Epithelial cell of proximal tubule (primary cell): ENCODE measurements around the gene NYAP2. TPM values are rescaled to one million over a fixed set of nuclear protein-coding genes. Genes with fewer than 3 reads are reported as not detected.

Source experiments
- DNase-seq: peaks from one replicate; pipeline ENCODE4 v3.0.0-alpha.2; 2011; ENCODE audit warnings: low read depth
- H3K4me3 ChIP-seq: 2 replicates; pipeline ENCODE4 v1.5.1; 2011; ENCODE audit warnings: low read depth, mild to moderate bottlenecking, low read length
- total RNA-seq: library from RNA; depleted of rRNA; stranded (reverse); fragments of >200 nt; gene quantifications from 2 replicates; pipeline ENCODE4 v1.2.3, GENCODE V29; 2015
- TF ChIP-seq, protein P1 (sequence below): conservative IDR thresholded peaks from 2 replicates; pipeline ENCODE4 v1.5.1; 2012; ENCODE audit warnings: low read depth, mild to moderate bottlenecking, low read length

Gene NYAP2
- total RNA-seq, 1 donor from 2014 or later, result not detected

DNA sequence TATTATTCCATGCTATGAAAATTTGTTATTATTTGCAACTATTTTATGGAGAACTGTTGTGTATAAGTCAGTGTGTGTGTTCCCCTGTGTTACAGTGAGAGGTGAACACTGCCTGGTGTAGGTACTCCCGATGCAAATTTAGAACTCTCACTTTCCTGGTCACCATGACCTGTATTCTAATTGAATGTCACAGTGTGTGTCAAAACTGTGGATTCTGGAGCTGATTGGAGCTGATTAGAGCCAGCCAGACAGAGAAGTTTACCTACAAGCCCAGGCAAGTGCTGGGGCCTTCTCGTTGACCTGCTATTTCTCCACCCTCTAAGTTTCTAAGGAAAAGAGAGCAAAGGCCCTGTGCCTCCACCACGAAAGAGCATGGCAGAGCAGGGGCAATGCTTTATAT lies 216.0 kb downstream of the NYAP2 start:
- no peak for DNase-seq
- no peak overlapping the region for H3K4me3 ChIP-seq
- TF ChIP-seq, protein P1, sequence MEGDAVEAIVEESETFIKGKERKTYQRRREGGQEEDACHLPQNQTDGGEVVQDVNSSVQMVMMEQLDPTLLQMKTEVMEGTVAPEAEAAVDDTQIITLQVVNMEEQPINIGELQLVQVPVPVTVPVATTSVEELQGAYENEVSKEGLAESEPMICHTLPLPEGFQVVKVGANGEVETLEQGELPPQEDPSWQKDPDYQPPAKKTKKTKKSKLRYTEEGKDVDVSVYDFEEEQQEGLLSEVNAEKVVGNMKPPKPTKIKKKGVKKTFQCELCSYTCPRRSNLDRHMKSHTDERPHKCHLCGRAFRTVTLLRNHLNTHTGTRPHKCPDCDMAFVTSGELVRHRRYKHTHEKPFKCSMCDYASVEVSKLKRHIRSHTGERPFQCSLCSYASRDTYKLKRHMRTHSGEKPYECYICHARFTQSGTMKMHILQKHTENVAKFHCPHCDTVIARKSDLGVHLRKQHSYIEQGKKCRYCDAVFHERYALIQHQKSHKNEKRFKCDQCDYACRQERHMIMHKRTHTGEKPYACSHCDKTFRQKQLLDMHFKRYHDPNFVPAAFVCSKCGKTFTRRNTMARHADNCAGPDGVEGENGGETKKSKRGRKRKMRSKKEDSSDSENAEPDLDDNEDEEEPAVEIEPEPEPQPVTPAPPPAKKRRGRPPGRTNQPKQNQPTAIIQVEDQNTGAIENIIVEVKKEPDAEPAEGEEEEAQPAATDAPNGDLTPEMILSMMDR, result no peak

DNA sequence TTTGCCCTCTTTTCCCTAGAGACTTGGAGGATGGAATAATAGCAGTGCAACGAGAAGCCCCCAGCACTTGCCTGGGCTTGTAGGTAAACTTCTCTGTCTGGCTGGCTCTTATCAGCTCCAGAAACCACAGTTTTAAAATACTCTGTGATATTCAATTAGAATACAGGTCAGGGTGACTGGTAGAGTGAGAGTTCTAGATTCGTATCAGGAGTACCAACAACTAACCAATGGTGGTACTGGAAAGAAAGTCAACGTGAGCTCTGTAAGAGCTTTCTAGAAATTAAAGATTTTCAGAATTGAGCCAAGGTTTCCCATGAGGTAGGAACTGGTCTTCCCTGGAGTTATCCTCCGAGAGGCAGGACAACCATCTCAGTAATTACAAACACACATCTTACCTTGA lies 216.9 kb downstream of the NYAP2 start:
- no peak overlapping the region for H3K4me3 ChIP-seq
- TF ChIP-seq, protein P1, result no peak
- no peak for DNase-seq

DNA sequence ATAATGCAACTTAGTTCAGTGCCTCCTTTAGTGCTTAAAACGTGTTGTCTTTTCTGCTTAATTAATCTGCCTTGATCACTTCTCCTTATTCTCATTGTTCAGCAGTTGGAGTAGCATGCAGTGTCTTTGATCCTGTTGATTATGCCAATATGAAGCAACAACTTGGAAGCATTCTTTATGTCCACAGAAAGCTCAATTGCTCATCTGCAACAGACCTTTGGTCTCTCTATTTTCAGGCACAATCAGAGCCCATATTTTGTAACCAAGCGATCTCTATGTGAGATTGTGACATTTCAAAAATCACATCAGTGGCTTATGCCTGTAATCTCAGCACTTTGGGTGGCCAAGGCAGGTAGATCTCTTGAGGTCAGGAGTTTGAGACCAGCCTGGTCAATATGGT lies 217.3 kb downstream of the NYAP2 start:
- no peak overlapping the region for H3K4me3 ChIP-seq
- TF ChIP-seq, protein P1, result no peak
- DNase-seq, result no peak

DNA sequence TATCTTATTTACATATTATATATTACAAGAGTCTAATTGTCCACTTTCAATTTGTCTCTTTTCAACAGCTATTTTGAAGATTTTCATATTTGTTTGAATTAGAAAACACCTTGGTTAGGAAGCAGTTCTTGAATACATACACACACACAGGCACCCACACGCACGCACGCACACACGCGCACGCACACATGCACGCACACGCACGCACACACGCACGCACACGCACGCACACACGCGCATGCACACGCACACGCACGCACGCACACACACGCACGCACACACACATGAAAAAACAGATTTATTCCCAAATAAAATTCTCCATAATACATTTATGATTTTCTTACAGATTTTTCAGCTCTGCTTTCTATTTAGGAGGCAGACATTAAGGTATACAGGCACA lies 220.7 kb downstream of the NYAP2 start:
- no peak overlapping the region for H3K4me3 ChIP-seq

DNA sequence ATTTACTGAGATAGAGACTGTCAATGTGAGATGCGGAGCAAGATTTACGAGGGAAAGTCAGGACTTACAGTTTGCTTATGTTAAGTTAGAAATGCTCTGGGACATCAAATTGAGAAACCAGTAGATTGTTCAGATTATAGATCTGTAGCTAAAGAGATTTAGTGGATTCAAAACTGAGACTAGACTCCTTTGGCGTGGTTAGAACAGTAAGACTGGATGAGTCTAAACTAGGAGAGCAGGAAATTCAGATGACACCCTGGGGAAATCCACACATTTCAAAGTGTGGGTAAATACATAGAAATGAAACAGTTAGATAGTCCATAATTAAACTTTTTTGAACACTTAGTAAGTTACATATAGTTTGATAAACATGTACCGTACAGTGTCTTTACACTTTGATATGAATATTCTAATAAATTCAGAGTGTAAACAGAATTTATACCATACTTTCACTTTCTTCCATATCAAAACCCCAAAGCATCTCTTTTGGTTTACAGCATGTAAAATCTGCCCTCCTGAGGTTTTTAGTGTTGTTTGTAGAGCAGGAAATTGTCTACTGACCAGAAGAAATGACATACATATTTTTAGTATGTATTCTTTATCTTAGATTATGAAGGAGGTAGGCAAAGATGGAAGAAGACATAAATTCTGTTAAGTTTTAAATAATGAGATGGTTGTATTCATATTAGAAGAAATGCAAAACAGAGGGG lies 231.5 kb downstream of the NYAP2 start:
- TF ChIP-seq, protein P1, result no peak
- DNase-seq, result no peak
- no peak overlapping the region for H3K4me3 ChIP-seq

More for the DNA sequence above, 220.7 kb downstream of the NYAP2 start:
- no peak for DNase-seq
- TF ChIP-seq, protein P1, result no peak

DNA sequence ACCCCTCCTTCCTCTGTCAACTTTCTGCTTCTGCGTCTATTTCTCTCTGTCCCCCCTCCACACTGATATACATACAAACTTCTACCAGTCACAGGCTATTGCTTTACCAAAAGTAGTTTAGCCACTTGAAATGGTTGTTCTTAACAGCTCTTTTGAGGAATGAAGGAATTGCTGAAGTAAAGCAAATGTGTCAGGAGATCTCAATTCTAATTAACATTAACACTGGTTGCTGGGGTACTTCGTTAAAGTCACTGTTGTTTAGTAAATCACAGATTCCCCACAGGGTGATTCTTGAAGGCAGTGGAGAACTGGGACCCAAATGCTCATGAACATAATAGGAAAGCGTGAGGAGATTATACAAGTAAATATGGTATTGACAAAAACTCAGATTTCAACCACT lies 232.8 kb downstream of the NYAP2 start:
- no peak for DNase-seq
- H3K4me3 ChIP-seq, result no peak overlapping the region
- TF ChIP-seq, protein P1, result no peak

DNA sequence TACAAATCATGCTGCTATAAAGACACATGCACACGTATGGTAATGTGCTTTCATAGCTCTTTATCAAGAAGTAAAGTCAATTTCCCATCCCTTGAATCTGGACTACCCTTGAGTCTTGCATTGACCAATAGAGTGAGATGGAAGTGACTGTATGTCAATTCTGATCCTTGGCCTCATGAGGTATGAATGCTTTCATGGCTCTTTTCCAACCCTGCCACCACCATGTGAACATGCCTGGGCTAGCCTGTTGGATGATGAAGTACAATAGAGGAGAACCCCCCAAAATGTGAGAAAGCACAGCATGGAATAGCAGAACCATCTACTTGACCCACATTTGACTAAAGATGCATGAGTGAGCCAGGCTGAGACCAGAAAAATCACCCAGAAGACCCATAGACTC lies 237.0 kb downstream of the NYAP2 start:
- TF ChIP-seq, protein P1, result no peak
- H3K4me3 ChIP-seq, result no peak overlapping the region
- no peak for DNase-seq
